ENCODE results near the gene PSMD1.

DNA sequence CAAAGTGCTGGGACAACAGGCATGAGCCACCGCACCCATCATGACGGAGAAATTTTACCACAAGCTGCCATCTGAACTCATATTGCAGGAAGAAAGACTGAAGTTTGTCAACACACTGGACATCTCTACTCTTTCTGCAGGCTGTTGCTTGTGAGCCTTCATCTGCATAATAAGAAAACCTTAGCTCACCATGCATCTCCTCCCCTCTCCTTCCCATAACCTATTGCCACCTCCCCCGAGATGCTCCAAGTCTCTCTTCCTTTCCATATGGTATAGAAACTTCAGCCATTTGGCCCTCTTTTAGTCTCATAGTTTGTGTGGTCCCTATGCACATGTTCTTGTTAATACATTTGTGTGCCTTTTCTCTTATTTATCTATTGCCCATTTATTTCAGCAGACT, 38.5 kb upstream of the PSMD1 start:
- TF ChIP-seq, protein P1, sequence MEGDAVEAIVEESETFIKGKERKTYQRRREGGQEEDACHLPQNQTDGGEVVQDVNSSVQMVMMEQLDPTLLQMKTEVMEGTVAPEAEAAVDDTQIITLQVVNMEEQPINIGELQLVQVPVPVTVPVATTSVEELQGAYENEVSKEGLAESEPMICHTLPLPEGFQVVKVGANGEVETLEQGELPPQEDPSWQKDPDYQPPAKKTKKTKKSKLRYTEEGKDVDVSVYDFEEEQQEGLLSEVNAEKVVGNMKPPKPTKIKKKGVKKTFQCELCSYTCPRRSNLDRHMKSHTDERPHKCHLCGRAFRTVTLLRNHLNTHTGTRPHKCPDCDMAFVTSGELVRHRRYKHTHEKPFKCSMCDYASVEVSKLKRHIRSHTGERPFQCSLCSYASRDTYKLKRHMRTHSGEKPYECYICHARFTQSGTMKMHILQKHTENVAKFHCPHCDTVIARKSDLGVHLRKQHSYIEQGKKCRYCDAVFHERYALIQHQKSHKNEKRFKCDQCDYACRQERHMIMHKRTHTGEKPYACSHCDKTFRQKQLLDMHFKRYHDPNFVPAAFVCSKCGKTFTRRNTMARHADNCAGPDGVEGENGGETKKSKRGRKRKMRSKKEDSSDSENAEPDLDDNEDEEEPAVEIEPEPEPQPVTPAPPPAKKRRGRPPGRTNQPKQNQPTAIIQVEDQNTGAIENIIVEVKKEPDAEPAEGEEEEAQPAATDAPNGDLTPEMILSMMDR (IDR thresholded peaks at IDR 0.05; ENCODE audit: poor library complexity, severe bottlenecking): no peak
- no peak for TF ChIP-seq TAF1 (IDR thresholded peaks at IDR 0.05; ENCODE audit: low read depth)
